Fibroblast of gingiva (primary cell): ENCODE measurements around the gene REEP3.
"Not testable (repeated sequence)": the region's sequence is repeated elsewhere in the genome, so short reads cannot be mapped to it uniquely, and the experiment has no call there.

Experiments
- DNase-seq: peaks from one replicate; pipeline ENCODE4 v3.0.0-alpha.2; 2011; ENCODE audit warnings: low read depth

The REEP3 gene, protein sequence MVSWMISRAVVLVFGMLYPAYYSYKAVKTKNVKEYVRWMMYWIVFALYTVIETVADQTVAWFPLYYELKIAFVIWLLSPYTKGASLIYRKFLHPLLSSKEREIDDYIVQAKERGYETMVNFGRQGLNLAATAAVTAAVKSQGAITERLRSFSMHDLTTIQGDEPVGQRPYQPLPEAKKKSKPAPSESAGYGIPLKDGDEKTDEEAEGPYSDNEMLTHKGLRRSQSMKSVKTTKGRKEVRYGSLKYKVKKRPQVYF

DNA sequence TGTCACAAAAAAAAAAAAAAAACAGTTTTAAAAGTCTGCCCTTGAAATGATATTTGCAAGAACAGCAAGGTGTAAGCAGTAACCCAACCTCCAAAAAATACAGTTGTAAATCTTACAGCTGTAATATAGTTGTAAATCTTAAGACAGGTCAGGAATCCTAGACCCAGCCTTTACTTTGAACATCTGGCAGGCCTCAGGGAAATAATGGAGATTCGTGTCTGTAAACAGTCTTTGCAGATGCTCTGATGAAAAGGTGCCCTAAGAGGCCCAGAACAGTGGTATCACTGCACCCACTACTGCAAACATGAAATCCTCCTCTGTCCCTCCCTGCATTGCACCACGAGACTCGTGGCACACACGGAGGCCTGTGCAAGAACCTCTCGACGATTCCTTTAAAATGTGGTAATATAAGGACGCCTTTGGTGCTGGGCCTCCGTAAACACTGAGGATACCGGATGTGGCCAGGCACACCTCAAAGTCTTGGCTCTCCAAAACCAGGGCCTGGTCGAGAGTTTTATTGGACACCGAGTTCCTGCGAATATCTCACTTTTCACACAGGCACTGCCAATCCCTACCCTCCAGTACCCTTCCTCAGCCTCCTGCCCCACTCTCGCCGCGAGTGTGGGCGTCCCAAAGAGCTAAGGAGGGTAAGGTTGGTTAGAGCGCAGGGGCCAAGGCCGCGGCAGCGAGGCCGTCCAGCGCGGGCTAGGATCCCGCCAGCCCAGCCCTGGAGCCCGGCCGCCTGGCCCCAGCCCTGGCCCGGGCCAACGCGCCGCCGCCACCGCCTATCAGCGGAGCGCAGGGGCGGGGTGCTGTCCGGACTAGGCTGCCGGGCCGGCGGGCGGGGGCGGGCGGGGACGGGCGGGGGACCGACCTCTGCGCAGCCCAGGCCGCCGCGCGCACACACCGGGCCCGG, at the start of gene REEP3:
Gene REEP3, plus strand, starts transcription at position 902 of the 916 bp plus-strand sequence. CDS start 145 bp downstream, outside the sequence.
- peak; percentile 66 for DNase-seq

DNA sequence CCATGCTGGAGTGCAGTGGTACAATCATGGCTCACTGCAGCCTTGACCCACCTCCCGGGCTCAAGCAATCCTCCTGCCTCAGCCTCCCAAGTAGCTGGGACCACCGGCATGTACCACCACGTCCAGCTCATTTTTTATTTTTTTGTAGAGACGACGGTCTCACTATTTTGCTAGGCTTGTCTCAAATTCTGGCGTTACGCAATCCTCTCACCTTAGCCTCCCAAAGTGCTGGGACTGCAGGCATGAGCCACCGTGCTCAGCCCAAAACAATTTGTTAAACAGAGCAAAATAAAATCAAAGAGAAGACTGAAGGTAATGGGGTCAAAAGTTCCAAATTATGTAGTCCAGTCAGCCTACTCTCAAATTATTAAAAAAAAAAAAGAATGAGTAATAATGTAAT, 46.7 kb upstream of the REEP3 start:
- DNase-seq, result no peak

DNA sequence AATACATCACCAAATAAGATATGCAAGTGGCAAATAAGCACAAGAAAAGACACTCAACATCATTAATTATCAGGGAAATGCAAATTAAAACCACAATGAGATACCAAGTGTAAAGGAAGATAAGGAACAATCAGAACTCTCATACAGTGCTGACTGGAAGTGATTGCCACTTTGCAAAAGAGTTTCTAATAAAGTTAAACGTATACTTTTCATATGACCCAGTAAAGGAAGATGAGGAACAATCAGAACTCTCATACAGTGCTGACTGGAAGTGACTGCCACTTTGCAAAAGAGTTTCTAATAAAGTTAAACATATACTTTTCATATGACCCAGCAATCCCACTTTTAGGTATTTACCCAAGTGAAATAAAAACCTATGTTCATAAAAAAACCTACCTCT, 43.3 kb upstream of the REEP3 start:
- DNase-seq, result no peak

- DNase-seq, result no peak
These were observed 42.6 kb upstream of the REEP3 start for GRCh38 chr10:63478564-63478963.

DNA sequence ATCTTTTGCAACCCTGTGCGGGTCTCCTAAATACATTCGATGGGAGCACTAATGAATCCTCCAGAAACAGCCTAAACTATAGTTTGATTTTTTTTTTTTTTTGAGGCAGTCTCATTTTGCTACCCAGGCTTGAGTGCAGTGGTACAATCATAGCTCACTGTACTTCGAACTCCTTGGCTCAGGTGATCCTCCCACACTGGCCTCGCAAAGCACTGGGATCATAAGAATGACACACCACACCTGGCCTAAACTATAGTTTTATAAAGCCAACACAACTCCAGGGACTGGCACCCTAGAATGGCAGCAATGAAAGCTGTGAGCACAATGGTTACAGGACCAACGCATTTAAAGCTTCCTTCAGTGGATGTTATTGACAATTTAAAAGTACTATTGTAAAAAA, 41.0 kb upstream of the REEP3 start:
- DNase-seq, result no peak

GRCh38 chr10:63481815-63482421, 39.3 kb upstream of the REEP3 start:
- no peak for DNase-seq

- DNase-seq, result no peak
These were observed 37.2 kb upstream of the REEP3 start for GRCh38 chr10:63483983-63484382.

DNA sequence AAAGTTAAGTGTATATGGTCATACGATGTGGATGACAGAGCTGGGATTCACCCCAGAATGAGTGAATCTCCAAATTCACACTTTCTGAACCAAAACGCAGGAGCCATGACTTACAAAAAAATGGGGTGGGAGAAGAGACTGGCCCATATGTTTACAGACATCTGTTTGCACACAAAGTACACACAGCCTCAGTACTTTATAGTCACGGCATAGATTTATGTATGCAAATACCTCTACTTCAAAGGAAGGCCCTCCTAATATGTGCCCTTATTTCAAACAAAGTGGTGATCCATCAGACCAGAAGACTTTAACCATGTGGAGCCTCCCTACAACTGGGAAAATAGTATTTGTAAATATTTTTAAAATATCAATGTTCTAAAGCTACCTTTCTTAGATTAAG, 33.2 kb upstream of the REEP3 start:
- no peak for DNase-seq

DNA sequence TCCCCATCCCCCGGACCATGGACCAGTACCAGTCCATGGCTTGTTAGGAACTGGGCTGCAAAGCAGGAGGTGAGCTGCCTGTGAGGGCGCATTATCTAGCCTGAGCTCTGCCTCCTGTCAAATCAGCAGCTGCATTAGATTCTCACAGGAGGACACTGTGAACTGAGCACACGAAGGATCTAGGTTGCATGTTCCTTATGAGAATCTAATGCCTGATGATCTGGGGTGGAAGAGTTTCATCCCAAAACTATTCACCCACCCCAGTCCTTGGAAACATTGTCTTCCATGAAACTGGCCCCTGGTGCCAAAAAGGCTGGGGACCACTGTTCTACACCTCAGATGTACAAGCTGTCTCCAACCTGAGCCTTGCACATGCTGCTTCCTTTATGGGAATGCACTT, 31.4 kb upstream of the REEP3 start:
- no peak for DNase-seq

- DNase-seq, result peak; percentile 93
These were observed 29.4 kb upstream of the REEP3 start for GRCh38 chr10:63491588-63492316.

GRCh38 chr10:63492317-63492690, 28.9 kb upstream of the REEP3 start:
- not testable (repeated sequence) for DNase-seq

- no peak for DNase-seq
These were observed 28.2 kb upstream of the REEP3 start for GRCh38 chr10:63493004-63493403.

DNA sequence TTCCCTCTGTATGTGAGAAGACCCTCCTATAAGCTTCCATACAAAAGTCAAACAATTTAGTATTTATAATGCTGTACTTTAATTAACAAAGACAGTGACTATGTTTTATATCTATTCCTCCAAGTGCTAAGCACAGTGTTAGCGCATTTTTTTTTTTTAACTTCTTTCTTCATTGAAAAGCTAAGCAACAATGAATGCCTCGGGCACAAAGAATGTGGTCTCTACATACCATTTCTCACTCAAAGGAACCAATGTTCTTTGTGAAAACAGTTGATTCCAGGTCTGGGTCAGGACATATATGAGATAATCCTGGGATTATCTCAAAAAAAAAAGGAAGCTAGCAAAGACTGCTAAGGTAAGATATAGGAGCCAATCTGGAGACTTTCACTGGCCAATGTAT, 26.2 kb upstream of the REEP3 start:
- DNase-seq, result no peak

GRCh38 chr10:63496561-63496960, 24.6 kb upstream of the REEP3 start:
- DNase-seq, result no peak

DNA sequence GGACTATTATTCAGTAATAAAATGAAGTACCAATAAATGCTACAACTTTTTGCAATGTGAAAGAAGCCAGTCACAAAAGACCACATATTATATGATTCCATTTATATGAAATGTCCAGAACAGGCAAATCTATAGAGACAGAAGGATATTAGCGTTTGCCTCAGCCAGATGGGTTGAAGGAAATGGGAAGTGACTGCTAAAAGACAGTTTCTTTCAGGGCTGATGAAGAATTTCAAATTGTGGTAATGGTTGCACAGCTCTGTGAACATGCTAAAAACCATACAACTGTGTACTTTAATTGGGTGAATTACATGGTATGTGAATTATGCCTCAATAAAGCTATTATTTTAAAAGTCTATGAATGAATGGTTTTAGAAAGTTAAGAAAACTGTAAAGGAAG, 23.9 kb upstream of the REEP3 start:
- DNase-seq, result no peak

GRCh38 chr10:63498665-63499064, 22.5 kb upstream of the REEP3 start:
- DNase-seq, result no peak

DNA sequence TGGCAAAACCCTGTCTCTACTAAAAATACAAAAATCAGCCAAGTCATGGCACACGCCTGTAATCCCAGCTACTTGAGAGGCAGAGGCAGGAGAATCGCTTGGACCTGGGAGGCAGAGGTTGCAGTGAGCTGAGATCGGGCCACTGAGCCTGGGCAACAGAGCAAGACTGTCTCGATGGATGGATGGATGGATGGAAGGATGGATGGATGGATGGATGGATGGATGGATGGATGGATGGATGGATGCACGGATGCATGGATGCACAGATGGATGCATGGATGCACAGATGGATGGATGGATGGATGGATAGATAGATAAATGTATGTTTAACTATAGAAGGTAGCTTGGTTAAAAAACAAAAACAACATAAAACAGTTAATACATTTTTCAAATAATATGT, 20.6 kb upstream of the REEP3 start:
- DNase-seq, result not testable (repeated sequence)

DNA sequence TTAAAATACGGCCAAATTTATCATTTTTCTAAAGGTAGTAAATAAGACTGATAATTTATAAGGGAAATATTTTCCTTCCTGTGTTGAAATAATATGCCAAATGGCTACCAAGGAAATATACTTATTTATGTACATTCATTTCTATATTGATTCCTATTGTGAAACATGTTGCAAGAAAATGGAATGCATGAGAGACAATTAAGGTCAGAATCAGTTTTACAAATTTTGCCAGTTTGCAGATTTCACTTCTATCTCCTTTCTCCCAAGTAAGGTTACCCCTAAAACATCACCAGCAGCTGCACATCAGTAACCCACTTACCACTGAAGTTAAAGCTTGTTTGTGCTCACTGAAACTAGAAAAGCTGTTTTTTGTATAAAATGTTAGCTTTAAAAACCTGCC, 19.2 kb upstream of the REEP3 start:
- DNase-seq, result no peak

DNA sequence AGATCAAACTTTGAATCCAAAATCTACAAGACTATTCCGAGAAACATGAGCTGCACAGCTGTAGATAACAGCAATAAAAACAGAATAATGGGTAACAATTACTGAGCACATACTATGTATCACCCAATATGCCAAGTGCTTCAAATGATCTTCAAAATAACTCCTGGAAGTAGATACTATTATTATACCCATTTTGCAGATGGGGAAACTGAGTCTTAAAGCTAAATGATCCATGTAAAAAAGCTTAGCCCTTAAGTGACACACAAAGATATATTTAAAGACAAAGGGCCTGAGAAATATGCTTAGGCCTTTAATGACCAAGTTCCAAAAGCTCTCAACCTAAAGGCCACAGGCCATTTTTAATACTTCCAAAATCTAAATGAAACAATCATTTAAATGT, 18.4 kb upstream of the REEP3 start:
- no peak for DNase-seq

- DNase-seq, result no peak
These were observed 17.8 kb upstream of the REEP3 start for GRCh38 chr10:63503395-63503794.

DNA sequence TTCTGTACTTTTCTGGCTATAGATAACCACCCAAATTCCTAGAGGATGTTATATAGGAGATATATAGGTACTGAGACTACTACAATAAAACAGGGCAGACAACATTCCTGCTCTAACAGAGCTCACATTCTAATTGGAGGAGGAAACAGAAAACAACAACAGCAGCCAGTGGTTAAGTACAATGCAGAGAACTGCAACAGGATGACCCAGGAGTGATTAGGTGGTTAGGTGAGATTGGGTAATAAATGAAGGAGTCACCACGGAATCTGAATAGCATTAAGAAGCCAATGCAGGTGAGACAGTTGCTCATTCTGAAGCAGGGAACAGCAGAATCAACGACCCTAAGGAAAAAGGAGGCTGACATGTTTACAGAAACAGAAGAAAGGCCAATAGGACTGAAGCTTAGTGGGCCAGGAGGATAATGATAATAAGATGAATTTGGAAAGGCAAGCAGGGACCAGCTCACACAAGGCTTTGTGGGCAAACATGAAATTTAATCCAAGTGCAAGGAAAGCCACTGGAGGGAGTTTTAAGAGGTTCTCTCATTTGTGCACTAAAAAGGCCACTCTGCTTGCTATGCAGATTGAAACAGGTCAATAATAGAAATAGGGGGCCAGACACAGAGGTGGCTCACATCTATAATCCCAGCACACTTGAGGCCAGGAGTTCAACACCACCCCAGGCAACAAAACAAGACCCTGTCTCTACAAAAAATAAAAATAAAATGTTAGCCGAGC, 16.9 kb upstream of the REEP3 start:
- no peak for DNase-seq

- DNase-seq, result no peak
These were observed 15.6 kb upstream of the REEP3 start for GRCh38 chr10:63505562-63505961.
